OCI-LY1 (cell line): ENCODE results near the gene CFAP97.

Experiments
- H2AFZ ChIP-seq: fragments of 200-600 bp; sonication (generic), shearing (Covaris generic); 2 replicates; pipeline ENCODE4 v1.6.0; 2014; ENCODE audit warnings: antibody characterized with exemption, mild to moderate bottlenecking, low read length
- H3F3A ChIP-seq: fragments of 200-600 bp; sonication (generic), shearing (Covaris generic); 2 replicates; pipeline ENCODE4 v1.6.0; 2014; ENCODE audit warnings: mild to moderate bottlenecking, antibody characterized with exemption, low read length, moderate library complexity; ENCODE audit not compliant: insufficient read depth
- H3K27ac ChIP-seq: fragments of 200-600 bp; sonication (generic); 2 replicates; pipeline ENCODE4 v1.5.1; 2014; ENCODE audit warnings: low read length, mixed run types, mild to moderate bottlenecking, low read depth; ENCODE audit not compliant: poor library complexity, severe bottlenecking
- H3K27me3 ChIP-seq: fragments of 200-600 bp; sonication (generic); 2 replicates; pipeline ENCODE4 v1.6.0; 2014; ENCODE audit warnings: antibody characterized with exemption, mild to moderate bottlenecking, low read length, moderate library complexity; ENCODE audit not compliant: insufficient read depth
- H3K36me3 ChIP-seq: fragments of 200-600 bp; sonication (generic); 2 replicates; pipeline ENCODE4 v1.6.1; 2014; ENCODE audit warnings: mild to moderate bottlenecking, antibody characterized with exemption, low read length, moderate library complexity, mixed read lengths; ENCODE audit not compliant: insufficient read depth
- H3K4me1 ChIP-seq: fragments of 200-600 bp; sonication (generic); 2 replicates; pipeline ENCODE4 v1.5.1; 2014; ENCODE audit warnings: mild to moderate bottlenecking, low read length, moderate library complexity; ENCODE audit not compliant: insufficient read depth, severe bottlenecking
- H3K4me2 ChIP-seq: fragments of 200-600 bp; sonication (generic), shearing (Covaris generic); 2 replicates; pipeline ENCODE4 v1.6.1; 2014; ENCODE audit warnings: low read length
- H3K4me3 ChIP-seq: fragments of 200-600 bp; sonication (generic); 2 replicates; pipeline ENCODE4 v1.5.1; 2014; ENCODE audit warnings: low read length, low read depth, mild to moderate bottlenecking, mixed read lengths; ENCODE audit not compliant: poor library complexity, severe bottlenecking
- H3K79me2 ChIP-seq: fragments of 200-600 bp; shearing (Covaris generic); 2 replicates; pipeline ENCODE4 v1.6.1; 2016; ENCODE audit warnings: mixed run types, low read length, mixed read lengths; ENCODE audit not compliant: insufficient read depth
- H3K9ac ChIP-seq: fragments of 200-600 bp; sonication (generic), shearing (Covaris generic); 2 replicates; pipeline ENCODE4 v1.6.1; 2014; ENCODE audit warnings: mild to moderate bottlenecking, low read length, mixed read lengths
- H3K9me2 ChIP-seq: fragments of 200-600 bp; sonication (generic), shearing (Covaris generic); 2 replicates; pipeline ENCODE4 v1.6.1; 2014; ENCODE audit warnings: low read depth, mild to moderate bottlenecking, low read length, mixed read lengths
- H3K9me3 ChIP-seq: fragments of 200-600 bp; shearing (Covaris generic); 2 replicates; pipeline ENCODE4 v1.6.1; 2014; ENCODE audit warnings: low read length, mixed read lengths
- H4K20me1 ChIP-seq: fragments of 200-600 bp; sonication (generic), shearing (Covaris generic); 2 replicates; pipeline ENCODE4 v1.6.0; 2016; ENCODE audit warnings: mild to moderate bottlenecking, low read length; ENCODE audit not compliant: insufficient read depth
- EZH2 ChIP-seq: fragments of 200-600 bp; sonication (generic), shearing (Covaris generic); IDR thresholded peaks from 2 replicates; pipeline ENCODE4 v1.8.0; 2017; ENCODE audit warnings: borderline replicate concordance, mixed run types, mild to moderate bottlenecking, antibody characterized with exemption, low read length, moderate library complexity, mixed read lengths
- TF ChIP-seq, protein P1 (sequence below): fragments of 200-600 bp; sonication (generic), shearing (Covaris generic); IDR thresholded peaks from 2 replicates; pipeline ENCODE4 v1.5.1; 2017; ENCODE audit warnings: mild to moderate bottlenecking, antibody characterized with exemption, low read length, moderate library complexity, mixed read lengths

Gene CFAP97

DNA sequence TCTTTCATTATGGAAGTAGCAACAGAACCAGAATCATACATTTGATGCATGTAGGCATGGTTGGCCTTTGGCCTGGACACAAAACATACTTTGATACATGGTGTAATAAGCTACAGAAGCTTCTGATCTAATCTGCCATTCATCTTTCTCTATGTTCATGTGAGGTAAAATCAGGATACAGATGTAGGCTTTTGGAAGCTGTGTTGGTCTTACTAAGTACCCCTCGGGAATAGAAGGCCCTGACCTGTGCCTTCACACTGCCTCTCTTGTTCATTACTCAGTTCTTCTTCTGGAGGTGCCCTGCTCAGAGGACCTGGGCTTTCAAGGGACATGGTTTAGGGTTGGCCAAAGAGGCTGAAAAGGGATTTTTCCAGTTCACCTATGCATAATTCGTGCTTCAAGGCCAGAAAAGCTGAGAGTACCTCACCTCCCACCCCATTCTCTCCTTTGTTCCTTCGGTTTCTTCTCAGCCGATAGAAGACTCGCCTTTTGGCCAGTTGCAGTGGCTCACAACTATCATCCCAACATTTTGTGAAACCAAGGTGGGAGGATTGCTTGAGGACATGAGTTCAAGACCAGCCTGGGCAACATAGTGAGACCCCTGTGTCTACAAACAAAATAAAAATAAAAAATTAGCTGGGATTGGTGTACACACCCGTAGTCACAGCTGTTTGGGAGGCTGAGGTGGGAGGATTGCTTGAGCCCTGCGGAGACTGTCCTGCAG lies 31.5 kb upstream of the CFAP97 start:
- Histone ChIP-seq H3K4me3 (no peak overlapping the region), H3F3A (no peaks in the 10 kb centered on the region), H3K9me3 (peaks cover 7% of the 10 kb centered on the region), H3K36me3 (peaks cover 25% of the 10 kb centered on the region), H3K4me1 (no peaks in the 10 kb centered on the region), H3K4me2 (no peak overlapping the region), H3K9ac (no peak overlapping the region), H3K9me2 (no peaks in the 10 kb centered on the region), H3K79me2 (peaks cover 54% of the 10 kb centered on the region), H4K20me1 (no peaks in the 10 kb centered on the region), H3K27me3 (no peaks in the 10 kb centered on the region), H2AFZ (no peak overlapping the region), H3K27ac (no peak overlapping the region)
- TF ChIP-seq, protein P1, sequence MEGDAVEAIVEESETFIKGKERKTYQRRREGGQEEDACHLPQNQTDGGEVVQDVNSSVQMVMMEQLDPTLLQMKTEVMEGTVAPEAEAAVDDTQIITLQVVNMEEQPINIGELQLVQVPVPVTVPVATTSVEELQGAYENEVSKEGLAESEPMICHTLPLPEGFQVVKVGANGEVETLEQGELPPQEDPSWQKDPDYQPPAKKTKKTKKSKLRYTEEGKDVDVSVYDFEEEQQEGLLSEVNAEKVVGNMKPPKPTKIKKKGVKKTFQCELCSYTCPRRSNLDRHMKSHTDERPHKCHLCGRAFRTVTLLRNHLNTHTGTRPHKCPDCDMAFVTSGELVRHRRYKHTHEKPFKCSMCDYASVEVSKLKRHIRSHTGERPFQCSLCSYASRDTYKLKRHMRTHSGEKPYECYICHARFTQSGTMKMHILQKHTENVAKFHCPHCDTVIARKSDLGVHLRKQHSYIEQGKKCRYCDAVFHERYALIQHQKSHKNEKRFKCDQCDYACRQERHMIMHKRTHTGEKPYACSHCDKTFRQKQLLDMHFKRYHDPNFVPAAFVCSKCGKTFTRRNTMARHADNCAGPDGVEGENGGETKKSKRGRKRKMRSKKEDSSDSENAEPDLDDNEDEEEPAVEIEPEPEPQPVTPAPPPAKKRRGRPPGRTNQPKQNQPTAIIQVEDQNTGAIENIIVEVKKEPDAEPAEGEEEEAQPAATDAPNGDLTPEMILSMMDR: no peak
- TF ChIP-seq EZH2: no peak

DNA sequence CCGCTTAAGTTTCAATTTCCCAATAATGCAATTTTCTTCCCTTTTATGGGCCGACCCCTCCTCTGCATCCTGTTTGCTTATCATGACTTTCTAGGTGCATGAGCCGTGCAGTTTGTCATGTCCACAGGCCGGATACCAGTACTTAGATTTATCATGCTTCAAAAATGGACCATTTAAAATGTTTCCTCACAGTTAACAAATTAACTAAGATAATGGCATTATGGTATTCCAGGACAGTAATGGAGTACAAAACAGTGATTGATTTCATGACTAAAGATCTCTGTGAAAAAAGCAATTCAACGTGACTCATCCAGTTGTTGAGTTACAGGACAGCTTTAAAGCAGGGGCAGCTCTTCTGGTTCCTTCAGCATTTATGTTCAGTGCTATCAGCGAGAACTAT lies 28.6 kb upstream of the CFAP97 start:
- Histone ChIP-seq H3K79me2 (peaks cover 66% of the 10 kb centered on the region), H3K4me3 (no peak overlapping the region), H2AFZ (no peak overlapping the region), H3K9me3 (no peaks in the 10 kb centered on the region), H3K4me2 (no peak overlapping the region), H3F3A (no peaks in the 10 kb centered on the region), H3K9me2 (no peaks in the 10 kb centered on the region), H3K36me3 (peaks cover 13% of the 10 kb centered on the region; the same call in 1 of the 2 replicates), H4K20me1 (no peaks in the 10 kb centered on the region), H3K4me1 (peaks cover 8% of the 10 kb centered on the region), H3K27ac (no peak overlapping the region), H3K27me3 (no peaks in the 10 kb centered on the region), H3K9ac (no peak overlapping the region)
- TF ChIP-seq, protein P1: no peak
- no peak for TF ChIP-seq EZH2

DNA sequence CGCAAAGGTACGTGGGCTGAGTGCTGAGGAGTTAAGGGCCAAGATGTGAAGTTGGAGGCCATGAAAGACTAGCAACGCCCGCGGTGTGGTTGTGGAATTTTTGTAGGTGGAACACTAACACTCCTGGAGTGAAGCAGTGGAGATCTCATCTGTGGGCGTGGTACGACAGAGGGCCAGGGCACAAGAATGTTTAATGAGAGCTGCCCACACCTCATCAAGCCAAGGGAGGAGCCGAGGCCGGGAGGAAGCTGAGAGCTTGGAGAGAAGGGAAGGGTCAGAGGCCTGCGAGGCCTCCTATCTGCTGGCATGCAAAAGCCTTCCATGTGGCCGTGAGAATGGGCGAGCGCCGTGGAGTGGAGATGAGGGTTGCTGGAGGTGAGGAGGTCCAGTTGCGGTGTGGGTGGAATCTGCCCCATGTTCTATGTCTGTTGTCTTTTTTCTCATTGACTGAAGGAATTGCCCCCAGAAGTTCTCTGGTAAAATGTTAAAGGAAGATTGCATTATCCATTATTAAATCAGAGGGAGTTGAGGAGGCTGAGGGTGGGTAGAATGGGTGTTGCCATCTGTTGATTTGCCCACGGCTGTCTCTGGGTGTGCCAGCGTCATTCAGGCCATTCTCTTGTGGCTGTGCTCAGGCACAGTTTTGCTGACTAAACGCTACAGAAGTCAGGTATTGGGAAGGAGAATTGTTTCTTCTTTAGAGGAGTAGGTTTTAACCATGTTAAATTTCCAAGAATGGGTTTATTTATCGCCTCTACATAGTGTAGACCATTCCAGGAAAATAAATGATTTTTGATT lies 25.4 kb upstream of the CFAP97 start:
- Histone ChIP-seq H3K4me2 (no peak overlapping the region), H2AFZ (no peak overlapping the region), H3K9me3 (no peaks in the 10 kb centered on the region), H3K79me2 (peaks cover 77% of the 10 kb centered on the region), H3K36me3 (no peaks in the 10 kb centered on the region), H4K20me1 (no peaks in the 10 kb centered on the region), H3K9me2 (no peaks in the 10 kb centered on the region), H3K27me3 (no peaks in the 10 kb centered on the region), H3K27ac (no peak overlapping the region), H3K9ac (no peak overlapping the region), H3K4me1 (peaks cover 35% of the 10 kb centered on the region), H3F3A (no peaks in the 10 kb centered on the region), H3K4me3 (no peak overlapping the region)
- TF ChIP-seq EZH2: no peak
- TF ChIP-seq, protein P1: no peak
